Right lobe of liver (tissue), 4 donors: ENCODE measurements around the gene TMEM201.

Experiments used
- POLR2A ChIP-seq: fragments of 450-650 bp; IDR thresholded peaks from one replicate; pipeline ENCODE4 v1.6.1; 2017; ENCODE audit warnings: antibody characterized with exemption, mild to moderate bottlenecking
- TF ChIP-seq, protein P1 (sequence below), 4 donors: fragments of 200-600 bp in 3 of 4; fragments of 450-650 bp in 1 of 4; IDR thresholded peaks; one replicate each; pipeline versions ENCODE4 v1.5.1 to v1.8.0; 2016 to 2022; ENCODE audit warnings: antibody characterized with exemption in 4 of 4, mild to moderate bottlenecking in 2 of 4
- donor health status: DM: no; HTN: no; CAD: no.
- donor health status: DM: no; HTN: no; CAD: no.
- donor health status: DM: no; HTN: yes; CAD: no.

DNA sequence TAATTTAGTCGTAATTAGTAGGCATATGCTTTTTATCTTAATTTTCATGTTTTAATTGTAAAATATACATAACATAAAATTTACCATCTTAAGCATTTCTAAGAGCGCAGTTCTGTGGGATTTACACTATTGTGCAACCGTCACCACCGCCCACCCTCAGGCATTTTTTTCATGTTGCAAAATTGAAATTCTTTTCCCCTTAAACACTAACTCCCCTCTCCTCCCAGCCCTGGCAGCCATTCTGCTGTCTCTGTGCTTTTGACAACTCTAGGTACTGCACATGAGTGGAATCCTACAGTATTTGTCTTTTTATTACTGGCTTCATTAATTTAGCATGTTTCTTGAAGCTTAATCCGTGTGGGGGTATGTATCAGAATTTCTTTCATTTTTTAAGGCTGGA, 70.6 kb downstream of the TMEM201 start:
- TF ChIP-seq, protein P1, sequence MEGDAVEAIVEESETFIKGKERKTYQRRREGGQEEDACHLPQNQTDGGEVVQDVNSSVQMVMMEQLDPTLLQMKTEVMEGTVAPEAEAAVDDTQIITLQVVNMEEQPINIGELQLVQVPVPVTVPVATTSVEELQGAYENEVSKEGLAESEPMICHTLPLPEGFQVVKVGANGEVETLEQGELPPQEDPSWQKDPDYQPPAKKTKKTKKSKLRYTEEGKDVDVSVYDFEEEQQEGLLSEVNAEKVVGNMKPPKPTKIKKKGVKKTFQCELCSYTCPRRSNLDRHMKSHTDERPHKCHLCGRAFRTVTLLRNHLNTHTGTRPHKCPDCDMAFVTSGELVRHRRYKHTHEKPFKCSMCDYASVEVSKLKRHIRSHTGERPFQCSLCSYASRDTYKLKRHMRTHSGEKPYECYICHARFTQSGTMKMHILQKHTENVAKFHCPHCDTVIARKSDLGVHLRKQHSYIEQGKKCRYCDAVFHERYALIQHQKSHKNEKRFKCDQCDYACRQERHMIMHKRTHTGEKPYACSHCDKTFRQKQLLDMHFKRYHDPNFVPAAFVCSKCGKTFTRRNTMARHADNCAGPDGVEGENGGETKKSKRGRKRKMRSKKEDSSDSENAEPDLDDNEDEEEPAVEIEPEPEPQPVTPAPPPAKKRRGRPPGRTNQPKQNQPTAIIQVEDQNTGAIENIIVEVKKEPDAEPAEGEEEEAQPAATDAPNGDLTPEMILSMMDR (IDR thresholded peaks at IDR 0.05), result no peak
- TF ChIP-seq POLR2A, result no peak
